ENCODE measurements around the gene NONO.

The NONO gene, protein sequence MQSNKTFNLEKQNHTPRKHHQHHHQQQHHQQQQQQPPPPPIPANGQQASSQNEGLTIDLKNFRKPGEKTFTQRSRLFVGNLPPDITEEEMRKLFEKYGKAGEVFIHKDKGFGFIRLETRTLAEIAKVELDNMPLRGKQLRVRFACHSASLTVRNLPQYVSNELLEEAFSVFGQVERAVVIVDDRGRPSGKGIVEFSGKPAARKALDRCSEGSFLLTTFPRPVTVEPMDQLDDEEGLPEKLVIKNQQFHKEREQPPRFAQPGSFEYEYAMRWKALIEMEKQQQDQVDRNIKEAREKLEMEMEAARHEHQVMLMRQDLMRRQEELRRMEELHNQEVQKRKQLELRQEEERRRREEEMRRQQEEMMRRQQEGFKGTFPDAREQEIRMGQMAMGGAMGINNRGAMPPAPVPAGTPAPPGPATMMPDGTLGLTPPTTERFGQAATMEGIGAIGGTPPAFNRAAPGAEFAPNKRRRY

DNA sequence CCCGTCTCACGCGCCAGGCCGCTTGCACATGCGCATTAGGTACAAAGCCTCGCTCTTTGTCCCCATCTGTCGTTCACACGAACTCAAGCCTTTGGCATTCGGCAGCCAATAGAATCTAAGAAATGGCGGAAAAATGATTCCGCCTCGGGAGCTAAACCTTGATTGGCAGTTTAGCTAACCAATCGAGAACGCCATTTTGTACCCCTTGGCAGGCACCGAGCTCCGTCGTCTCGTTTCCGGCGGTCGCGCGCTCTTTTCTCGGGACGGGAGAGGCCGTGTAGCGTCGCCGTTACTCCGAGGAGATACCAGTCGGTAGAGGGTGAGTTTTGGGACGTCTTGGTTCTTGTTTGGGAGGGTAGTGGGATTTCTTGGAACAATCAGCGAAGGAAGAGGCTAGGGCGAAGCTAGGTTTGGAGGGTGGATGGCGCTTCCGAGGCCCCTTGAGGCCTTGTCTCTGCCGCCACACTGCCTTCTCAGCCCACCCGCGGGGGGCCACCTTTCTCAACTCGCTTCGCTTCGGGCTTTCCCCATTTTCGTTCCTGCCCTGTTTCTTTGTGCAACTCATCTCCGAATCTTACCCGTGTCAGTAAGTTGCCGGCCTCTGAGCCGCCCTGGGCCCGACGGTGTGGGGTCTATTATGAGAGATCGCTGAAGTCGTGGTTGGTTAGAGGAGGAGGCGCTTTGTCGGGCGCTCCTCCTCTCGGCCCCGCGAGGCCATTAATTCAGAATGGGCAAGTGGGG lies at the start of gene NONO:
Gene NONO (plus strand): TSS at position 233 of the 741 bp plus-strand sequence. CDS start 7,003 bp downstream, outside the sequence.
- DNase-seq (ENCODE audit: low spot score in 2 of 2), result peak; percentile 99

DNA sequence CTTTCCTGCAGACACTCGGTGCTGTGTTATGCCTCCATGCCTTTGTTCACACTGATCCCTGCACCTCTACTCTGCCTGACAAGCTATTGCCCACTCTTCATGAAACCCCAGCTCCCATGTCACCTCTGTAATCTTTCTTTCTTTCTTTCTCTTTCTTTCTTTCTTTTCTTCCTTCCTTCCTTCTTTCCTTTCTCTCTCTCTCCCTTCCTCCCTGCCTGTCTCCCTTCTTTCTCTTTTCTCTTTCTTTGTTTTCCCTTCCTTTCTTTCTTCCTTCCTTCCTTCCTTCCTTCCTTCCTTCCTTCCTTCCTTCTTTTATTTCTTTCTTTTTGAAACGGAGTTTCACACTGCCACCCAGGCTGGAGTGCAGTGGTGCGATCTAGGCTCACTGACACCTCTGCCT lies 48.0 kb upstream of the NONO start:
- in situ Hi-C loops (cut with MboI; ENCODE audit: low sequenced_read_pairs), result no loop called here
- H3K4me3 ChIP-seq, result no peak overlapping the region
- no peak for DNase-seq (ENCODE audit: low spot score in 2 of 2)
- H3K4me1 ChIP-seq, result peaks cover 6% of the 10 kb centered on the region
- no peaks in the 10 kb centered on the region for H3K9me3 ChIP-seq
- no peaks in the 10 kb centered on the region for H3K27me3 ChIP-seq (ENCODE audit: low read depth)
- peaks cover 13% of the 10 kb centered on the region for H3K36me3 ChIP-seq (replicated peaks)

More for the DNA sequence above, at the start of gene NONO:
- Histone ChIP-seq H3K36me3 (replicated peaks) (peaks cover 45% of the 10 kb centered on the region), H3K4me3 (peak within 1 kb of the TSS; percentile 96), H3K9me3 (no peaks in the 10 kb centered on the region), H3K4me1 (peaks cover 20% of the 10 kb centered on the region), H3K27me3 (ENCODE audit: low read depth) (no peaks in the 10 kb centered on the region)
- in situ Hi-C loops (cut with MboI; ENCODE audit: low sequenced_read_pairs), result no loop called here

DNA sequence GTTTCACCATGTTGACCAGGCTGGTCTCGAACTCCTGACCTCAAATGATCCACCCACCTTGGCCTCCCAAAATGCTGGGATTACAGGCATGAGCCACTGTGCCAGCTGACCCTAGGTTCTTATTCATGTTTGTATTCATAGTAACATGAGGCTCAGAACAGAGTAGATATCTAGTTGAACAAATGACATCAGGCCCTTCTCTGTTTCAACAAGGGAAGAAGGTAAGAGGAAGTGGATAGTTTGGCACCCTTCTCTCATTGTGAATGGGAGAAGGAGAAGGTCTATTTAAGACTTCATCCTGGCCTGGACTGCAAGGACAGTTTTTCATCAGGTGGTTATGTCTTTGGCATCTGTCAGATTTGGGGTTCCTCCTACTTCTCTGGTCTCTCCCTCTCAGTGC lies 46.6 kb upstream of the NONO start:
- no peak for DNase-seq (ENCODE audit: low spot score in 2 of 2)
- in situ Hi-C loops (cut with MboI; ENCODE audit: low sequenced_read_pairs), result no loop called here
- Histone ChIP-seq H3K4me1 (peaks cover 6% of the 10 kb centered on the region), H3K4me3 (no peak overlapping the region), H3K27me3 (ENCODE audit: low read depth) (no peaks in the 10 kb centered on the region), H3K36me3 (replicated peaks) (peaks cover 27% of the 10 kb centered on the region), H3K9me3 (no peaks in the 10 kb centered on the region)

DNA sequence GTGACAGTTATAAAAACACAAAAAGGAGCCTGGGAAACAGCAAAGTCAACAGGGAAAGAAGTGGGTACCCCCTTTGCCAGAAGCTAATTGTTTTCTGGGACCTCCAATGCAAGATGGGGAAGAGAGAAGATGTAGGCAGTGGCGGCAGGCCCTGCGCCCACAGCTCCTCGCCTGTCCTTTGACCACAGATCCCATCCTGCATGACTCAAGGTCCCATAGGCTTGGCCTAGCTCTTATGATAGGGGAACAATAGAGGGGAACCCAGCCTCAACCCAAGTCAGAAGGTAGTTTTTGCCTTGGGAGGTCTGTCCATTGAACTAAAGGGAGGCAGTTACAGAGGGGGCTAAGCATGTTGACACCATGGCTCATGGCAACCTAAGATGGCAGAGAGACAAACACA lies 43.7 kb upstream of the NONO start:
- in situ Hi-C loops (cut with MboI; ENCODE audit: low sequenced_read_pairs), result no loop called here
- H3K4me3 ChIP-seq, result no peak overlapping the region
- no peaks in the 10 kb centered on the region for H3K9me3 ChIP-seq
- peaks cover 55% of the 10 kb centered on the region for H3K36me3 ChIP-seq (replicated peaks)
- H3K4me1 ChIP-seq, result no peaks in the 10 kb centered on the region
- no peaks in the 10 kb centered on the region for H3K27me3 ChIP-seq (ENCODE audit: low read depth)
- no peak for DNase-seq (ENCODE audit: low spot score in 2 of 2)

DNA sequence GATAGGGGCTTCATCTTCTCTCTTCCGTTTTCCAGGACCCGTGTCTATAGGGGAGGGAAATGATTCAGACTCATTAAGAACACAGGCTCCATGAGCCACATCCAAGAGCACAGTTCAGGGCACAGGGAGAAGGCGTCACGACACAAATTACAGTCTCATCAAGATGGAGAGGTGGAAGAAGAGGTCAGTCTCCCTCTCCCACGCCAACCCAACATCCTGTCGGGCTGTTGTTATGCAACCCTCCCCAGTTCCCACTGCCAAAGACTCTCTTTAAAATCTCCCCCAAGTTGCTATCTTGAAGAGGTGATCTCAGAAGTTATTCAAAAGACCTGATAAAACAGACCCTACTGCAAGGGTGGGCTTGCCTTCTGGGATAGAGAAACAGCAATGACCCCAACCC lies 42.1 kb upstream of the NONO start:
- in situ Hi-C loops (cut with MboI; ENCODE audit: low sequenced_read_pairs), result no loop called here
- H3K4me3 ChIP-seq, result no peak overlapping the region
- H3K4me1 ChIP-seq, result no peaks in the 10 kb centered on the region
- DNase-seq (ENCODE audit: low spot score in 2 of 2), result no peak
- no peaks in the 10 kb centered on the region for H3K27me3 ChIP-seq (ENCODE audit: low read depth)
- H3K9me3 ChIP-seq, result no peaks in the 10 kb centered on the region
- H3K36me3 ChIP-seq (replicated peaks), result peaks cover 69% of the 10 kb centered on the region

DNA sequence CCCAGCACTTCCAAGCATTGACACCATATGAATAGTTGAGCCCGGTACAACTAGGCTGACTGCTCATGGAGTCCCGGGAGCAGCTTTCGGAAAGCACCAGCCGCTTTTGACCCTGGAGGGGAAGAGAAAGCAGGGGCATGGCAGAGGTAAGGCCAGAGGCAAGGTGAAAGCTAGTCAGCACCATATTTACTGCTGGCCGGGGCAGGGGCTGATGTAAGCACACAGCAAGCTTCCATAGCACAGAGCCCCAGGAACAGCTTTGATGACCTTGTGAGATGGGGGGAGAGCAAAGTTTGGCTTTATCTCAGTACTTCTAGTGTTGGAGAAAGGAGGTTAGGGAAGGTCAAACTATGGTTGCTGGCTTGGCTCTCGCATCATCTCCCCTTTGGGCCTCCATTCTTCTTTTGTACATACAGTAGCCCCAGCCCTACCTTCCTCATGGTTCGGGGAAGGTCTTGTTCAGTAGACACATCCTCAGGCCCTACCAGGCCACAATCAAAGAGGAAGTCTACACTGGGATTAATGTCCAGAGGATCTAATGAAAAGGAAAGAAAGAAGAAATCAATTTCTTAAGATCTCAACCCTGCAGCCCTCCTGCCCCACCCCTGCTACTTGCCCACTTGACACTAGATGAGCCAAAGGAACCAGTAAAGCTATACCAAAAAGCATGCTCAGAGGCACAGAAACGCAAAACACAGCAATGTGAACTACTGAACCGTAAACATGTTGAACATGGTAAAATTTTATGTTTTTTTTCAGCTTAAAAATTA lies 38.9 kb upstream of the NONO start:
- Histone ChIP-seq H3K36me3 (replicated peaks) (peaks cover 96% of the 10 kb centered on the region), H3K9me3 (no peaks in the 10 kb centered on the region), H3K4me1 (no peaks in the 10 kb centered on the region), H3K4me3 (no peak overlapping the region), H3K27me3 (ENCODE audit: low read depth) (no peaks in the 10 kb centered on the region)
- DNase-seq (ENCODE audit: low spot score in 2 of 2), result no peak
- in situ Hi-C loops (cut with MboI; ENCODE audit: low sequenced_read_pairs), result no loop called here

DNA sequence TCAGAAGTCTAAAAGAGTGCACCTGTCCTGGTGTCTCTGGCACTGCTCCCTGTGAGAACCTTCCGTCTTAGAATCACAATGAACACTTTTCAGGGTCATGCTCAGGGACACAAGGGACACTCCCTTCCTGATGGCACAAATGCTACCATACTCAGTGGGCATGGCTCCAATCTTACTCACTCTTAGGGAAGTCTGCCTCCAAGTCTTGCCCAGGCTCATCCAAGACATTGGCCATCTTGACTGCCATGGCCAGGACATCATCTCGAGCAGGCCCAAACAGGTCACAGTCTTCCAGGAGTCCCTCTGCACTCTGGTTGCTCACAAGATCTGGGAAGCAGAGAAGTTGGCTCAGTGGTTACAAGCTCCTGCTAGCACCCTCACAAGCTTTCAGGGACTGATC lies 38.3 kb upstream of the NONO start:
- no peaks in the 10 kb centered on the region for H3K9me3 ChIP-seq
- no peak for DNase-seq (ENCODE audit: low spot score in 2 of 2)
- no peaks in the 10 kb centered on the region for H3K27me3 ChIP-seq (ENCODE audit: low read depth)
- in situ Hi-C loops (cut with MboI; ENCODE audit: low sequenced_read_pairs), result no loop called here
- peaks cover 96% of the 10 kb centered on the region for H3K36me3 ChIP-seq (replicated peaks)
- no peaks in the 10 kb centered on the region for H3K4me1 ChIP-seq
- H3K4me3 ChIP-seq, result no peak overlapping the region

DNA sequence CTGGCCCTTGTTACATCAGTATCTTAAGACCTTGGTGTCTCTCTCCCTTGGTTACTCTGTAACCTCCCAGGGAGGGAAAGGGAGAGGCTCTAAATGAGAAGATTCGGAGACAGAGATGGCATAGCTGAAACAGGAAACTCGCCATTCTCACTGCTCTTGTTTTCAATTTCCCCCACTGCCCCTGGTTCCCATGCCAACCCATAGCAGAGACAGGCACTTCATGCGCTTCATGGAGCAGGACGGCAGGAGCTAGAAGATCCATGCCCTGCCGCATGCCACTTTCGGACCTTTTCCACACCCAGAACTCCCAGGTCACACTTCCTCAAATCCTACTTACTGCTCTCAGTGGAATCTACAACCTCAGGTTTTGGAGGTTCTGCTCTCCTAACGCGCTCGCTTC lies 32.6 kb upstream of the NONO start:
- no peaks in the 10 kb centered on the region for H3K27me3 ChIP-seq (ENCODE audit: low read depth)
- in situ Hi-C loops (cut with MboI; ENCODE audit: low sequenced_read_pairs), result no loop called here
- peaks cover 18% of the 10 kb centered on the region for H3K4me1 ChIP-seq

DNA sequence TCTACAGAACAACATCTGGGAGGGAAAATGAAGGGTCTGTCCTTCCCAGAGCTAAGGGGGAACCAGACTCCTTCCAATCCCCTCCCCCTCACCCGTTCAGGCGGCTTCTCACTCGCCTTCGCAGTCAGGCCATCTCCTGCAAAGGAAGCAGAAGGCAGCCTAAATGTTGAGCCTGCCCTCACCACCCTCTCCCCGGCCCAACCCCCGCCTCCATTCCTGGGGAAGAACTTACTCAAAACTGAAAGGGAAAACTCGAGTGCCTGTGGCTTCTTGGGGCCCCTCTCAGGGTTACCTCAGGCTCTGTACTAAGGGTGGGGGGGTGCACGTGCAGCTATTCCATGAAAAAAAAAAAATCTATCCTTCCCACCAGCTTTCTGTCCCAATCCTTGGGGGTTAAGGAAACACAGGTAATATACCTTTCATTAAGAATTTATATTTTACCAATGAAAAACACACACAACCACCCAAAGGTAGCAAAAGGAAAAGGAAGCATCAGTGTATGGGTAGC lies 31.9 kb upstream of the NONO start:
- Histone ChIP-seq H3K9me3 (no peaks in the 10 kb centered on the region), H3K4me1 (peaks cover 18% of the 10 kb centered on the region), H3K27me3 (ENCODE audit: low read depth) (no peaks in the 10 kb centered on the region), H3K36me3 (replicated peaks) (peaks cover 50% of the 10 kb centered on the region), H3K4me3 (no peak overlapping the region)
- in situ Hi-C loops (cut with MboI; ENCODE audit: low sequenced_read_pairs), result no loop called here
- no peak for DNase-seq (ENCODE audit: low spot score in 2 of 2)

More for the DNA sequence above, 32.6 kb upstream of the NONO start:
- no peak for DNase-seq (ENCODE audit: low spot score in 2 of 2)
- peaks cover 55% of the 10 kb centered on the region for H3K36me3 ChIP-seq (replicated peaks)
- no peak overlapping the region for H3K4me3 ChIP-seq
- no peaks in the 10 kb centered on the region for H3K9me3 ChIP-seq

DNA sequence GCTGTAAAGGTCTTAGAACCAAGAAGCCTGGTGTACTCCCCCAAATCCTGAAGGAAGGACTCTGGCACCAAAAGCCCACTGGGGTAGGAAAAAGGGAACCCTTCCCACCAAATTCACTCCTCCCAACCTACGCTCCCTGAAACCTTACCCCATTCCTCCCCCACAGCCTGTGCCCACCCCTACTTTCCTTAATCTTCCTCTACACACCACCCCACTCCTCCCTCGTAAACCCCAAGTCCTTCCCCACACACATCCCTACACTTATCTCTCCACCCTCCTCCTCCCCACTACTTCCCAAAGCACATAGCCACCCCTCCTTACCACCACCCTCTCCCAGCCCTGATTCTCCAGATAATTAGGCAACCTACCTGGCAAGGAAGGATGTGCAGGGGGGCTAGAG lies 31.2 kb upstream of the NONO start:
- no peak for DNase-seq (ENCODE audit: low spot score in 2 of 2)
- Histone ChIP-seq H3K9me3 (no peaks in the 10 kb centered on the region), H3K4me3 (peak overlapping the region; percentile 99), H3K4me1 (peaks cover 18% of the 10 kb centered on the region), H3K27me3 (ENCODE audit: low read depth) (no peaks in the 10 kb centered on the region), H3K36me3 (replicated peaks) (peaks cover 43% of the 10 kb centered on the region)
- in situ Hi-C loops (cut with MboI; ENCODE audit: low sequenced_read_pairs), result no loop called here

DNA sequence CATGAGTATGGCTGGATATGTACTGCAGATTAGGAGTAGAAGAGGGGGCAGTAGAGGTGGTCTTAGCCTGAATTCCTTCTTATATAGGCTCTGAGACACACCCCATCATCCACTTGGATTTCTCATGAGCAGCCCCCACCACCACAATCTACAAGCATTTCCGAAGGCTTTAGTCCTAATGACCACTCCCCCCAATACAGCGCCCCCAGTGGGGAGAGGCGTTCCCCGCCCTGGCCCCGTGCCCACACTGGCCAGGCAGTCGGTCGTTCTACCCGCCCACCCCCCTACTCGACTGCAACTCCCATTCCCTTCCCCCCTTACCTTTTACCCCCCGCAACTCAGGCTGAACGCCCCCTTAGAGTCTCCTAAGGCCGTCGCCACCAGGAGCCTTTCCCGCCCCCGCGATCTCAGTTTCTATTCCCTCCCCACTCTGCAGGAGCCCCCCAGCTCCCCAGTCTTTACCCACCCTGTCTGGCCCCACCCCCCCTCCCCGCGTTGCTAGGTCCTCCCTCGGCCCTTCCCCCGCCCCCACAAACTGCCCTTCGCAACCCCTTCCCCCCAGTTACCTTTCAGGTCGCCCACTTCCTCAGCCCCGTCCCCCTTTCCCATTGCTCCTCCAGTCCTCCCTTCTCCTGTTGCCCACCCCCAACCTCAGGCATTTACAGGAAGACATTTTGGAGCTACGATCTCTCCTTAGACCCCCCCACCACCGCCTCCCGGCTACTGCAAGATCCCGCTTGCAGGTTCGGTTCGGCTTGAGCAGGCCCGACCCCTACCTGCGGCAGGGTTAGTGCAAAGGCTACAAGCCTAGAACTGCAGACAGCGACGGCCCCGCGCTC lies 30.0 kb upstream of the NONO start:
- Histone ChIP-seq H3K36me3 (replicated peaks) (peaks cover 31% of the 10 kb centered on the region), H3K4me1 (peaks cover 18% of the 10 kb centered on the region), H3K4me3 (peak overlapping the region; percentile 99), H3K27me3 (ENCODE audit: low read depth) (no peaks in the 10 kb centered on the region), H3K9me3 (no peaks in the 10 kb centered on the region)
- in situ Hi-C loops (cut with MboI; ENCODE audit: low sequenced_read_pairs), result no loop called here
- peak; percentile 70 to 86 for DNase-seq (ENCODE audit: low spot score in 2 of 2)

DNA sequence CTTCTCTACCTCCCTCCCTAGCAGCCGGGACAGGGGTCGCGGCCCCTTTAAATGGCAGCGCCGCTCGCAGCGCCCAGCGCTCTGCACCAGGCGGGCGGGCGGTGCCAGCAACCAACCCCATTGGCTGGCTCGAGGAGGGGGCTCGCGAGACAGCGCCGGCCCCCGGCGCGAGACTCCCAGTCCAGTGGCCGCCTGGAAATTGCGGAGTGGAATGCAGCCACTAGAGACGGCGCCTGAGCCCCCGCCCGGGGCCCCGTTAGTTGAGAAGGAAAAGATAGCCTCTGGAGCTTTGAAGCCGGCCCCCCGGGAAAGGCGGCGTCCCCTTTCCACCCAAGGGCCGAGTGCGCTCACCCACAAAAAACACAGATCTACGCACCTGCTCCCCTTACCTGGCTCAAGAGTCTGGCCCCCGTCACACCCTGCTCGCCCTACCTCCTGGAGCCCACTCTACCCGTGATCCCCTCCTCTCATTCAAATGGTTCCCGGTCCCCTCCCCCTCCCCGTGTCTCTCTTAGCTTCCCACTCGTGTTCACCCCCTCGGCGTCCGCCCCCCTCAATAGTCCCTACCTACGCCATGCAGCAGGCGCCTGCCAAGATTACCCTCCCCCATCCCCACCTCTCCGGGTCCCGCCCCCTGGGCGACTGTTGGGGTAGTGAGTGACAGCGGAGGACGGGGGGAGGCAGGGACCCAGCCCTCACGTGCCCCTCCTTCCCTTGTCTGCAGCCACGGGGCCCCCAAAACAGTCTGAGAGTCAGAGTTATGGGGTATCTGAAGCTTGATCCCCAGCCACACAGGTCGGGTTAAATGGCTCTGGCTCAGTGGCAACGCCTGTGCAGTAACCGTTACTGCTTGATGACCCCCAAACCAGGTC lies 29.1 kb upstream of the NONO start, which contains the start of gene ZMYM3:
Gene ZMYM3 (minus strand): TSS at position 49 of the 872 bp plus-strand sequence. CDS start 885 bp downstream, outside the sequence.
- in situ Hi-C loops (cut with MboI; ENCODE audit: low sequenced_read_pairs), result no loop called here

More for the DNA sequence above, 29.1 kb upstream of the NONO start, which contains the start of gene ZMYM3:
- H3K9me3 ChIP-seq, result no peaks in the 10 kb centered on the region
- H3K36me3 ChIP-seq (replicated peaks), result peaks cover 22% of the 10 kb centered on the region
- no peaks in the 10 kb centered on the region for H3K27me3 ChIP-seq (ENCODE audit: low read depth)
- DNase-seq (ENCODE audit: low spot score in 2 of 2), result peak; percentile 91 to 96
- peaks cover 18% of the 10 kb centered on the region for H3K4me1 ChIP-seq
- H3K4me3 ChIP-seq, result peak within 1 kb of the TSS; percentile 99
